A673 (cell line): ENCODE data around the gene ADAMTS6.

ENCODE experiments used
- EZH2 ChIP-seq: fragments of 200-600 bp; sonication (generic); IDR thresholded peaks from 2 replicates; pipeline ENCODE4 v1.6.1; 2017; ENCODE audit warnings: borderline replicate concordance, low read depth, mild to moderate bottlenecking, mixed read lengths, antibody characterized with exemption, low read length; ENCODE audit not compliant: poor library complexity, severe bottlenecking
- TF ChIP-seq, protein P1 (sequence below): fragments of 300-800, 200-600 bp; sonication (generic); conservative IDR thresholded peaks from 2 replicates; pipeline ENCODE4 v1.5.1; 2017; ENCODE audit warnings: low read depth, mild to moderate bottlenecking, antibody characterized with exemption, low read length, moderate library complexity, mixed read lengths

DNA sequence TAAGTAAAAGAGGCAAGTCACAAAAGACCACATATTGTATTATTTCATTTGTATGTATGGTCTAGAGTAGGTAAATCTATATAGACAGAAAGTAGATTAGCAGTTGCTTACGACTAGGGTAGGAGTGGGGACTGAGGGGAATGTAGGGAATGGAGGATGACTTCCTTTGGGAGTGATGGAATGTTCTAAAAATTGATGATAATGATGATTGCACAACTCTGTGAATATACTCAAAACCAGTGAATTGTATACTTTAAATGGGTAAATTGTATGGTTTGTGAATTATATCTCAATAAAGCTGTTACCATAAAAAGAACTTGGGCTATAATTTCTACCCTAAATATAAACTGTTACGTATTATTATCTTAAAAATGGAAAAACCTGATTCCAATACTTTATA, 35.0 kb downstream of the ADAMTS6 start:
- TF ChIP-seq, protein P1, sequence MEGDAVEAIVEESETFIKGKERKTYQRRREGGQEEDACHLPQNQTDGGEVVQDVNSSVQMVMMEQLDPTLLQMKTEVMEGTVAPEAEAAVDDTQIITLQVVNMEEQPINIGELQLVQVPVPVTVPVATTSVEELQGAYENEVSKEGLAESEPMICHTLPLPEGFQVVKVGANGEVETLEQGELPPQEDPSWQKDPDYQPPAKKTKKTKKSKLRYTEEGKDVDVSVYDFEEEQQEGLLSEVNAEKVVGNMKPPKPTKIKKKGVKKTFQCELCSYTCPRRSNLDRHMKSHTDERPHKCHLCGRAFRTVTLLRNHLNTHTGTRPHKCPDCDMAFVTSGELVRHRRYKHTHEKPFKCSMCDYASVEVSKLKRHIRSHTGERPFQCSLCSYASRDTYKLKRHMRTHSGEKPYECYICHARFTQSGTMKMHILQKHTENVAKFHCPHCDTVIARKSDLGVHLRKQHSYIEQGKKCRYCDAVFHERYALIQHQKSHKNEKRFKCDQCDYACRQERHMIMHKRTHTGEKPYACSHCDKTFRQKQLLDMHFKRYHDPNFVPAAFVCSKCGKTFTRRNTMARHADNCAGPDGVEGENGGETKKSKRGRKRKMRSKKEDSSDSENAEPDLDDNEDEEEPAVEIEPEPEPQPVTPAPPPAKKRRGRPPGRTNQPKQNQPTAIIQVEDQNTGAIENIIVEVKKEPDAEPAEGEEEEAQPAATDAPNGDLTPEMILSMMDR = no peak
- TF ChIP-seq EZH2 = no peak
